ENCODE results near the gene GPR171. TPM values are rescaled to one million over a fixed set of nuclear protein-coding genes. Genes with fewer than 3 reads are reported as not detected.

The GPR171 gene
- total and polyA plus RNA-seq, 2 donors (not counting 1 experiment from before 2014, with no cell fraction given), result 0.75 to 1.1 TPM

- Mint-ChIP-seq H3K9me3 (ENCODE audit: insufficient read depth) (no peaks in the 10 kb centered on the region), H3K27me3 (no peaks in the 10 kb centered on the region), H3K27ac (no peak overlapping the region), H3K4me3 (no peak overlapping the region), H3K4me1 (no peaks in the 10 kb centered on the region)
- DNase-seq (no peak), ATAC-seq (ENCODE audit: low read depth) (no peak)
- no peak overlapping the region for H3K4me3 ChIP-seq (ENCODE audit: control extremely low read depth in 1 of 5, extremely low read depth in 1 of 5, insufficient read depth in 1 of 5, low read depth in 2 of 5, low read length in 4 of 5)
- no peak for TF ChIP-seq EZH2 (IDR thresholded peaks at IDR 0.05; ENCODE audit: borderline replicate concordance, insufficient read depth, low read depth, low read length, poor library complexity, severe bottlenecking)
- TF ChIP-seq CTCF (IDR thresholded peaks at IDR 0.05), result no peak
- H3K27me3 ChIP-seq (replicated peaks in 1 of 4; ENCODE audit: control extremely low read depth in 1 of 4, control insufficient read depth in 3 of 4, insufficient read depth in 4 of 4, low read length in 3 of 4), result no peaks in the 10 kb centered on the region
- H3K36me3 ChIP-seq (replicated peaks in 1 of 2; ENCODE audit: control extremely low read depth in 1 of 2, control insufficient read depth in 1 of 2, extremely low read depth in 1 of 2, insufficient read depth in 2 of 2, low read length in 1 of 2), result no peaks in the 10 kb centered on the region
- no peak overlapping the region for H3K27ac ChIP-seq (ENCODE audit: low read length in 2 of 2)
- no peaks in the 10 kb centered on the region for H4K20me1 ChIP-seq (ENCODE audit: control insufficient read depth, insufficient read depth, low read length, poor library complexity, severe bottlenecking)
- H2AFZ ChIP-seq (ENCODE audit: insufficient read depth, low read depth, low read length, poor library complexity, severe bottlenecking), result no peak overlapping the region
- 100% methylated on average over 1 of the region's 6 CpGs for WGBS (ENCODE audit: insufficient coverage)
- H3K9ac ChIP-seq (ENCODE audit: low read length), result no peak overlapping the region
- ChIA-PET POLR2A (no interaction called here), CTCF (interaction anchor here (2.4 kb wide), 1 partner anchor 24 kb away, joined by 7 read pairs; no protein-coding TSS in a partner anchor)
- H3K9me3 ChIP-seq (ENCODE audit: control extremely low read depth in 1 of 3, control insufficient read depth in 2 of 3, insufficient read depth in 1 of 3, low read length in 2 of 3), result no peaks in the 10 kb centered on the region
- H3K4me1 ChIP-seq (ENCODE audit: control insufficient read depth in 2 of 2, insufficient read depth in 2 of 2, low read length in 2 of 2), result no peaks in the 10 kb centered on the region
- intact Hi-C loops (cut with micrococcal nuclease), result no loop called here
- no peaks in the 10 kb centered on the region for H3K79me2 ChIP-seq (ENCODE audit: control insufficient read depth, insufficient read depth, low read length)
- no peak overlapping the region for H3K4me2 ChIP-seq (replicated peaks; ENCODE audit: low read depth, low read length, poor library complexity, severe bottlenecking)
These were observed 10.5 kb downstream of the GPR171 start for GRCh38 chr3:151192545-151192944.

GRCh38 chr3:151191095-151191494 lies 11.9 kb downstream of the GPR171 start:
- Histone ChIP-seq H3K4me3 (ENCODE audit: control extremely low read depth in 1 of 5, extremely low read depth in 1 of 5, insufficient read depth in 1 of 5, low read depth in 2 of 5, low read length in 4 of 5) (no peak overlapping the region), H3K27me3 (replicated peaks in 1 of 4; ENCODE audit: control extremely low read depth in 1 of 4, control insufficient read depth in 3 of 4, insufficient read depth in 4 of 4, low read length in 3 of 4) (no peaks in the 10 kb centered on the region), H3K4me2 (replicated peaks; ENCODE audit: low read depth, low read length, poor library complexity, severe bottlenecking) (no peak overlapping the region), H3K79me2 (ENCODE audit: control insufficient read depth, insufficient read depth, low read length) (no peaks in the 10 kb centered on the region), H3K9me3 (ENCODE audit: control extremely low read depth in 1 of 3, control insufficient read depth in 2 of 3, insufficient read depth in 1 of 3, low read length in 2 of 3) (no peaks in the 10 kb centered on the region), H3K9ac (ENCODE audit: low read length) (no peak overlapping the region), H3K4me1 (ENCODE audit: control insufficient read depth in 2 of 2, insufficient read depth in 2 of 2, low read length in 2 of 2) (no peaks in the 10 kb centered on the region), H3K27ac (ENCODE audit: low read length in 2 of 2) (no peak overlapping the region), H3K36me3 (replicated peaks in 1 of 2; ENCODE audit: control extremely low read depth in 1 of 2, control insufficient read depth in 1 of 2, extremely low read depth in 1 of 2, insufficient read depth in 2 of 2, low read length in 1 of 2) (no peaks in the 10 kb centered on the region), H4K20me1 (ENCODE audit: control insufficient read depth, insufficient read depth, low read length, poor library complexity, severe bottlenecking) (no peaks in the 10 kb centered on the region), H2AFZ (ENCODE audit: insufficient read depth, low read depth, low read length, poor library complexity, severe bottlenecking) (no peak overlapping the region)
- TF ChIP-seq EZH2 (IDR thresholded peaks at IDR 0.05; ENCODE audit: borderline replicate concordance, insufficient read depth, low read depth, low read length, poor library complexity, severe bottlenecking) (no peak), CTCF (IDR thresholded peaks at IDR 0.05) (no peak)
- CTCF ChIA-PET, result interaction anchor here (2.4 kb wide), 1 partner anchor 23 kb away, joined by 7 read pairs; no protein-coding TSS in a partner anchor
- Mint-ChIP-seq H3K9me3 (ENCODE audit: insufficient read depth) (no peaks in the 10 kb centered on the region), H3K27me3 (no peaks in the 10 kb centered on the region), H3K27ac (no peak overlapping the region), H3K4me1 (no peaks in the 10 kb centered on the region), H3K4me3 (no peak overlapping the region)
- no CpG with 5 or more reads among the region's 1 CpG for WGBS (ENCODE audit: insufficient coverage)
- DNase-seq, result no peak
- ATAC-seq (ENCODE audit: low read depth), result no peak
- intact Hi-C loops (cut with micrococcal nuclease), result no loop called here
- POLR2A ChIA-PET, result no interaction called here
